Brain pericyte (primary cell): ENCODE data around the gene CSAD.
"Not testable (repeated sequence)": the region's sequence is repeated elsewhere in the genome, so short reads cannot be mapped to it uniquely, and the experiment has no call there.

Experiments
- DNase-seq: peaks from one replicate; pipeline ENCODE4 v3.0.0-alpha.2; 2012; ENCODE audit warnings: low read depth, low spot score

The CSAD gene

DNA sequence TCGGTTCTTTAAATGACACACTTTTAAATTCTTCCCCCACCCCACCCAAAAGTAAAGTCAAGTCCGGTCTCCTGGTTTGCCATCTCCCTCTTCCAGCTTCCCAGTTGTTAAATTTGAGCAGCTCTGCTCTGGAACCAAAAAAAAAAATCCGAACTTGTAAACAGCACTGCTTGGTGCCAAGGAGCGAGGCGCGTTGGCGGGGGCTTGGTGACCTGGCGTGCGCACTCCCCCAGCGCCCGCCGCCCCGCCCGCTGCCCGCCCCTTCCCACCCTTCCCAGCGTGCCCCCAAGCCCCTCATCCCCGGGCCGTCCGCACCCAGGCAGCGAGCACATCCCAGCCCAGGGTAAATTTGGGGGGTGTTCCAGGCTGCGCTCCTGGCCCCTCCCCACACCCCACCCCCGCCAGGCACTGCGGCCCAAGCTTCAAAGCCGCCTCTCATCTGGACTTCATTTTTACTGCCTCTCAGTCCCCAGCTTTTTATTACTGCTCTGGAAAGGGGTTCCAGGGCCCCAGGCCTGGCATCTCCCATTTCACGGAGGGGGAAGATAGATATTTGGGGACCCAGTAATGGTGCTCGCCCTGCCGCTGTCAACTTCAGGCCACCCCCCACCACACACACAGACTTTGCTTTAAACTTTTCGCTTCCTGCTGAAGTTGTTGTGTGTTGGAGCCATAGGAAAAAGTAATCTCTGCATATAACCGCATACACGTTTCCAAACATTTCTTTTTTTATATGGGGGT, 38.0 kb upstream of the CSAD start:
- DNase-seq = no peak

DNA sequence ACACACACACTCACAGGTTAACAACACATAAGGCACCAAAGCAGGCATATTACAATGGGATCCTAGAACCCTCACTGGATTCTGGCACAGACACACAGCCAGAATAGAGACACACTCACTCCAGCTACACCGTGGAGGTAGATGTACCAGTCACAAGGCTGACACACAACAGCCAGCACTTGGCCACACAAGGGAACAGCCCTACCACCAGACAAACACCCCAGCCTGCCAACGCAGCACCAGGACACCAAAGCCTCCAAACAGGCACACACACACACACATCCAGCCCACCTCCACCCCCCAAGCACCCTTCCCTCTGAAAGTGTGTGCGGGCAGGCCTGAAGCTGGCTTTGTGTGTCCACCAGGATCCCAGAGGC, 37.2 kb upstream of the CSAD start:
- no peak for DNase-seq

DNA sequence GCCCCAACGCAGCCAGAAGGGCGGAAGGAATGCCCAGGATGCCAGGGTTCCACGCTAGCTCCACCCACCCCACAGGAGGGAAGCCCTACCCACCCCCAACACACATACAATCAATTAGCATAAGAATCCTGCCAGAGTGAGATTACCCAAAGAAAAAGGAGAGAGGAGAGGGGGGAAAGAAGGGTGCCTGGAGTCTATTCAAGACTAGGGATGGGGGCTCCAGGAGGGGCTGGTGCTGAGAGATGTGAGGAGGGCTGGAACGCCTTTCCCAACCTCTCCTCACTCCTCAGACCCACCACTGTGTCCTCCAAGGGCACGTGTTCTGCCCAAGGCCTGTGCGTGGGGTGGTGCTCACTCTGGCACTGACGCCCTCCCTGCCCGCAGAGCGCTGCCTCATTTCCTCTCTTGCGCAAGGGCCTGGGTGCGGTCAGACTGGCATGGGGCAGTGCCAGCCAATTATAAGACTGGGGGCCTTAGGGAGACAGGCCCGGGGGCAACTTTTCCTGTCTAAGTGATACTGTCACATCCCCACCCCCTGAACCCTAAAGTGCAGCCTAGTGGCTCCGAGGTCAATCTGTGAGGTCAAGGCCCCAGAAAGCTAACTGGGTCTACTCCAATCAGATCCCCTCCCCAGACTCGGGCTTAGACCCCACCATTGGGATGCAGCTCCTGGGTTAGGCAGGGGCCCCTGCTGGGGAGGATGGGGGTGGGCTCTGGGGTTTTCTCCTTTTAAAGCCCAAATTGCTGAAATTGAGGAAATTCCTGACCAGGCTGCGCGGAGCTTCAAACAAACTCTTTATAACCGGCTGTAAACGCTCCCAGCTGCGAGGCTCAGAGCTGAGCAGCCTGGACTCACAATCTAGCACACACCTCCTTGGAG, 36.6 kb upstream of the CSAD start:
- no peak for DNase-seq

- DNase-seq = no peak
Measured at GRCh38 chr12:53215497-53215896, 34.8 kb upstream of the CSAD start.

GRCh38 chr12:53214687-53215455, 34.1 kb upstream of the CSAD start:
- DNase-seq = no peak

GRCh38 chr12:53214221-53214620, 33.5 kb upstream of the CSAD start:
- no peak for DNase-seq

DNA sequence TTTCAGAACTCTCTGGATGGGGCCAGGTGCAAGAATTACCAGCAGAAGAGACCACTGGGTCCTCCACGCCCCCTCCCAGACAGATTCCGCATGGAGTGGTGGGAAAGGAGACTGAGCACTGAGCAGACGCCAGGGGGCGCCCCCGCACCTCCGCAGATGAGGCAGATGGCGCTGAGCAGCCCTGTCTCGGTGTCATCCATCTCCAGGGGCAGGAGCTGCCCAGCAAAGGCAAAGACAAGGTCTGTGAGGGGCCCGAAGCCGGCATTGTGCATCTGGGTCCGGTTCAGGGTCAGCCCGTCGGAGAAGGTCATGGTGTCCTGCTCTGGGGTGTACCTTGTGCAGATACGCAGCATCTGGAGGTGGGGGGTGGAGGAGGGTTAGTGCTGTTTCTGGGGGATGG, 32.6 kb upstream of the CSAD start:
- no peak for DNase-seq

GRCh38 chr12:53212931-53213330, 32.2 kb upstream of the CSAD start:
- no peak for DNase-seq

DNA sequence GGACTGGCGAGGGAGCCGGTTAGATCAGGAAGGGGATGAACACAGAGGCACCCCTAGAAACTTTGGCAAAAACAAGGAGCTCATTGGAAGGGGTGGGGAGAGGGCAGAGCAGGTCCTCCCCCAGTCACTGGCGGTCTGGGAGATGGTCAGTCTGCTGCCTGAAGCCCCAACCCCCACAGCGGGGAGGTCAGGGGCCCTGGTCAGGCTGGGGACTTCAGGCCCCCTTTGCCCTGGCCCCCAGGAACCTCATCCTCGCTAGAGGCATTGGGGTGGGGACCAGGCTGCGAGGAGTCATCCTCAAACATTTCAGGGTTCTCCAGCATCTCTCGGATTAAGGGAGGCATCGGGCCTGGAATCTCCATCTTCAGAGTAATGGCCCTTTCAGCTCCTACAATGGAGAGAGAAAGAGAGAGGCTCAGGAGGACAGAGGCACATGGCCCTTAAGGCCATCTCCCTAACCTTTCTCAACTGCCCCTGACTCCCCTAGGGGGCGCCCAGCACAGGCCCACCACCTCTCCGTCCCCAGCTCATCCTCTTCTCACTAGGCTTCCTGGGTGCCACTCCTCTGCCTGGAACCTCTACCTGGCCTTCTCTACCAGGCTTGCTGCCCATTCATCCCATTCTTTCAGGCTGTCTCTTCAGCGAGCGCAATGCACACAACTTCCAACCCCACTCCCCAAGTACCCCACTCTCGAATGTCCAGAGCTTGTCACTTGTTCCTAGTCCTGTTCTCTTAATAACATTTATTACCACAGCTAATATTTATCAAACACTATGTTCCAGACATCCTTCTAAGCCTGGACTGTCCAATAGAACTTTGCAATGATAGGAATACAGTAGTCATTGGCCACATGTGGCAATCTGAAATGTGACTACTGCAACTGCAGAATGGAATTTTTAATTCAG, 31.0 kb upstream of the CSAD start:
- DNase-seq = no peak

DNA sequence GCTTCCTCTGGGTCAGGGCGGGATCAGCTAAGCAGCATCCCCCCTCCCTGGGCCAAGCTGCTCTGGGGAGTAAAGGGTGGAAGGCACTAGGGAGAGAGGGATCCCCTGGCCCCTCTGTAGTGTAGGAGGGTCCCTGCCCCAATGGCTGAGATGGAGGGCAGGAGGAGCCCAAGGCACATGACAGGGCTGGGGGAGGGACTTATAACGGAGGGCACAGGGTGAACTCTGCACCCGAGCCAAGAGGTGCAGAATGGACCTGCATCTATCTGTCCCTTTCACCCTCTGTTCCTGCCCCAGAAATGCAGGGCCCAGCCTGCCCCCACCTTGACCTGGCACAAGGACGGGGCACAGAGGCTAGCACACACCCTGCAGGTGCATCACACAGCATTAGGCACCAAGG, 30.1 kb upstream of the CSAD start:
- DNase-seq = no peak

DNA sequence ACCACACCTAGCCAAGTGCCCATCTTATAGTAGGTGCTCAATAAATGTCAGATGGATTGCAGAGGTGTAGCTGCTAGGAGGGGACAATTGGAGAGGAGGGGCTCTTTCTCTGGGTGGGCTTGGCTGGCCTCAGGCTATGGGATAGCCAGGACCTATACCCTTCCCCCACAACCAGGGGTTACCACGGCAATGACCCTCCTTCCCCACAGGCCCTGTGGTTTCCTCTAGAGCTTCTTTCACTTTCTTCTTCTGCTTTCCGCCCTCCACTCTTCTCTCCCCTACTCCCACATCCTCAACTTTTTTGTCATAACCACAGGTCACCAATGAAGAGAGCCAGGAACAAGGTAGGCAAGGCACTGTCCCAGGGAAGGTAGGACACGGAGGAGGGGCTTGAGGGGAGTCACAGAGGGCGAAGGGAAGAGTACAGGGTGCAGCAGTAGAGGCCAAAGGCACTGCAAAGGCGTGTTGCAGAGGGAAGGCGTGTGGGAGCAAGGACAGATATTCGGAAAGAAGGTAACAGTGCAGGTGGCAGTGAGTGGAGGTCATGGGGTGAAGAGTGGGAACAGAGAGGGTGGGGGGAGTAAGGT, 28.2 kb upstream of the CSAD start:
- no peak for DNase-seq

DNA sequence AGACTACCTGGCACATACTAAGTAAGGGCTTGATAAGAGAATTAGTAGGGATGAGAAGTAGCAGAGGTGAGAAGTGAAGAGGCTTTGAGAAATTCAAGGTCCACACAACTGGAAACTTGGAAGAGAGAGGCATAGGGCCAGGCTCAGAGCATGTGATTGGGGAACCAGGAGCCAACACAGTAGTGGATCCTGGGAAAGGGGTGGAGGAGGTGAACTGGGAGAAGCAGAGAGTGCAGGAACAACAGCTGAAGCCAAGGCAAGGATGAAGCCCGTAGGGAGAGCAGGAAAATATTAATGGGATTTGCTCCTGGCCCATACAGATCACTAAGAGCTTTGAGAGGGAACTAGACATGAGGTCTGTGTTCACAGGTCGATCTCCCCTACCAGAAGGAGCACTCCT, 27.7 kb upstream of the CSAD start:
- DNase-seq = no peak

- DNase-seq = no peak
Measured at GRCh38 chr12:53207042-53207441, 26.3 kb upstream of the CSAD start, which contains the start of gene ITGB7. ITGB7 (minus strand) TSS chr12:53207251; CDS start chr12:53200443, 6,808 bp downstream.

- peak; percentile 52 for DNase-seq
Measured at GRCh38 chr12:53205747-53206419, 25.2 kb upstream of the CSAD start.

GRCh38 chr12:53204351-53204750, 23.6 kb upstream of the CSAD start:
- no peak for DNase-seq

DNA sequence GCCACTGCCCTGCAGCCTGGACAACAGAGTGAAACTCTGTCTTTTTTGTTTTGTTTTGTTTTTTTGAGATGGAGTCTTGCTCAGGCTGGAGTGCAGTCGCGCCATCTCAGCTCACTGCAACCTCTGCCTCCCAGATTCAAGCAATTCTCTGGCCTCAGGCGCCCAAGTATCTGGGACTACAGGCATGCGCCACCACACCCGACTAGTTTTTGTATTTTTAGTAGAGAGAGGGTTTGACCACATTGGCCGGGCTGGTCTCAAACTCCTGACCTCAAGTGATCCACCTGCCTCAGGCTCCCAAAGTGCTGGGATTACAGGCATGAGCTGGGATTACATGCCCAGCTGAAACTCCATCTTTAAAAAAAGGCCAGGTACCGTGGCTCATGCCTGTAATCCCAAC, 21.6 kb upstream of the CSAD start:
- DNase-seq = not testable (repeated sequence)

- no peak for DNase-seq
Measured at GRCh38 chr12:53201639-53202038, 20.9 kb upstream of the CSAD start.

GRCh38 chr12:53201177-53201541, 20.4 kb upstream of the CSAD start:
- no peak for DNase-seq

- DNase-seq = no peak
Measured at GRCh38 chr12:53200458-53201176, 19.9 kb upstream of the CSAD start.

DNA sequence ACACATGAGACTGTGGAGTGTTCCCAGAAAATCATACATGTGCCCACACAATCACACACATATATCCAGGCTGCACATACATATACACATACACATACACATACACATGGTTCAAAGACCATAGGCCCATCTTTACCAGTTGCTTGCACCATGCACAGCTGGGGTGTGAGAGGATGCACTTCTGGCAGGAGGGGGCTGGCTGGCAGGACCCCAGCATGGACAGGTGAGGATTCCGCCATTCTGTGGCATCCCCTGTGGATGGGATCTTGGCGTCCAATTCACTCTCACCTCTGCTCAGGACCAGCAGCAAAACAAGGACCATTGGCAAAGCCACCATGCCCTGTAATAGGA, 19.4 kb upstream of the CSAD start:
- DNase-seq = no peak
